Mucosa of stomach (tissue), 1 donor: ENCODE measurements around the gene CFAP54.
"Not testable (repeated sequence)": the region's sequence is repeated elsewhere in the genome, so short reads cannot be mapped to it uniquely, and the experiment has no call there.

Experiments
- H3K27me3 ChIP-seq: one replicate; pipeline ENCODE4 v1.7.0; 2013; ENCODE audit warnings: mild to moderate bottlenecking, low read length; ENCODE audit not compliant: control insufficient read depth, insufficient read depth
- H3K36me3 ChIP-seq: one replicate; pipeline ENCODE4 v1.7.0; 2013; ENCODE audit warnings: low read length; ENCODE audit not compliant: control insufficient read depth, insufficient read depth
- H3K4me1 ChIP-seq: one replicate; pipeline ENCODE4 v1.7.0; 2013; ENCODE audit warnings: mild to moderate bottlenecking, low read length; ENCODE audit not compliant: control insufficient read depth, insufficient read depth
- H3K4me3 ChIP-seq: one replicate; pipeline ENCODE4 v1.7.0; 2013; ENCODE audit warnings: low read length
- H3K9ac ChIP-seq: one replicate; pipeline ENCODE4 v1.7.0; 2013; ENCODE audit warnings: mild to moderate bottlenecking, low read length, moderate library complexity
- H3K9me3 ChIP-seq: one replicate; pipeline ENCODE4 v1.7.0; 2013; ENCODE audit warnings: mild to moderate bottlenecking, low read length, moderate library complexity; ENCODE audit not compliant: control insufficient read depth
- donor health status: Pancreatic carcinoma.

Gene CFAP54

GRCh38 chr12:96606134-96606533 lies 116.8 kb downstream of the CFAP54 start:
- Histone ChIP-seq H3K4me3 (no peak overlapping the region), H3K27me3 (no peaks in the 10 kb centered on the region), H3K9ac (no peak overlapping the region), H3K4me1 (no peaks in the 10 kb centered on the region), H3K36me3 (no peaks in the 10 kb centered on the region), H3K9me3 (no peaks in the 10 kb centered on the region)

- no peaks in the 10 kb centered on the region for H3K27me3 ChIP-seq
- no peak overlapping the region for H3K9ac ChIP-seq
- no peaks in the 10 kb centered on the region for H3K4me1 ChIP-seq
- no peak overlapping the region for H3K4me3 ChIP-seq
- no peaks in the 10 kb centered on the region for H3K36me3 ChIP-seq
- no peaks in the 10 kb centered on the region for H3K9me3 ChIP-seq
Measured at GRCh38 chr12:96606644-96607043, 117.3 kb downstream of the CFAP54 start.

- H3K36me3 ChIP-seq: no peaks in the 10 kb centered on the region
- no peaks in the 10 kb centered on the region for H3K27me3 ChIP-seq
- H3K4me1 ChIP-seq: no peaks in the 10 kb centered on the region
- H3K9me3 ChIP-seq: no peaks in the 10 kb centered on the region
- no peak overlapping the region for H3K9ac ChIP-seq
- no peak overlapping the region for H3K4me3 ChIP-seq
Measured at GRCh38 chr12:96617178-96617577, 127.8 kb downstream of the CFAP54 start.

GRCh38 chr12:96623155-96623554 lies 133.8 kb downstream of the CFAP54 start:
- H3K4me1 ChIP-seq: no peaks in the 10 kb centered on the region
- no peak overlapping the region for H3K4me3 ChIP-seq
- H3K36me3 ChIP-seq: no peaks in the 10 kb centered on the region
- no peak overlapping the region for H3K9ac ChIP-seq
- H3K27me3 ChIP-seq: no peaks in the 10 kb centered on the region
- H3K9me3 ChIP-seq: no peaks in the 10 kb centered on the region

- H3K36me3 ChIP-seq: no peaks in the 10 kb centered on the region
- no peaks in the 10 kb centered on the region for H3K9me3 ChIP-seq
- H3K4me1 ChIP-seq: no peaks in the 10 kb centered on the region
- no peaks in the 10 kb centered on the region for H3K27me3 ChIP-seq
- no peak overlapping the region for H3K9ac ChIP-seq
- H3K4me3 ChIP-seq: no peak overlapping the region
Measured at GRCh38 chr12:96623656-96624217, 134.4 kb downstream of the CFAP54 start.

- no peaks in the 10 kb centered on the region for H3K27me3 ChIP-seq
- H3K9ac ChIP-seq: no peak overlapping the region
- H3K4me1 ChIP-seq: no peaks in the 10 kb centered on the region
- H3K4me3 ChIP-seq: no peak overlapping the region
- H3K36me3 ChIP-seq: no peaks in the 10 kb centered on the region
- no peaks in the 10 kb centered on the region for H3K9me3 ChIP-seq
Measured at GRCh38 chr12:96635844-96636243, 146.5 kb downstream of the CFAP54 start.

GRCh38 chr12:96636895-96637294 lies 147.5 kb downstream of the CFAP54 start:
- Histone ChIP-seq H3K4me1 (no peaks in the 10 kb centered on the region), H3K9me3 (no peaks in the 10 kb centered on the region), H3K36me3 (no peaks in the 10 kb centered on the region), H3K27me3 (no peaks in the 10 kb centered on the region), H3K4me3 (no peak overlapping the region), H3K9ac (no peak overlapping the region)

- H3K36me3 ChIP-seq: no peaks in the 10 kb centered on the region
Measured at GRCh38 chr12:96648923-96649322, 159.5 kb downstream of the CFAP54 start.

GRCh38 chr12:96652870-96653269 lies 163.5 kb downstream of the CFAP54 start:
- Histone ChIP-seq H3K9ac (no peak overlapping the region), H3K9me3 (no peaks in the 10 kb centered on the region), H3K27me3 (no peaks in the 10 kb centered on the region), H3K4me3 (no peak overlapping the region), H3K4me1 (no peaks in the 10 kb centered on the region), H3K36me3 (no peaks in the 10 kb centered on the region)

More at GRCh38 chr12:96648923-96649322, 159.5 kb downstream of the CFAP54 start:
- Histone ChIP-seq H3K4me1 (no peaks in the 10 kb centered on the region), H3K27me3 (no peaks in the 10 kb centered on the region), H3K9me3 (no peaks in the 10 kb centered on the region), H3K9ac (no peak overlapping the region), H3K4me3 (no peak overlapping the region)

GRCh38 chr12:96658075-96658474 lies 168.7 kb downstream of the CFAP54 start:
- Histone ChIP-seq H3K4me3 (no peak overlapping the region), H3K9me3 (no peaks in the 10 kb centered on the region), H3K4me1 (no peaks in the 10 kb centered on the region), H3K9ac (no peak overlapping the region), H3K27me3 (no peaks in the 10 kb centered on the region), H3K36me3 (no peaks in the 10 kb centered on the region)

GRCh38 chr12:96669786-96670185 lies 180.4 kb downstream of the CFAP54 start:
- no peaks in the 10 kb centered on the region for H3K36me3 ChIP-seq
- H3K4me1 ChIP-seq: no peaks in the 10 kb centered on the region
- H3K9ac ChIP-seq: no peak overlapping the region
- H3K27me3 ChIP-seq: no peaks in the 10 kb centered on the region
- no peak overlapping the region for H3K4me3 ChIP-seq
- H3K9me3 ChIP-seq: no peaks in the 10 kb centered on the region

- Histone ChIP-seq H3K9me3 (no peaks in the 10 kb centered on the region), H3K9ac (no peak overlapping the region), H3K36me3 (no peaks in the 10 kb centered on the region)
Measured at GRCh38 chr12:96670334-96670899, 181.0 kb downstream of the CFAP54 start.

GRCh38 chr12:96675519-96675918 lies 186.1 kb downstream of the CFAP54 start:
- H3K36me3 ChIP-seq, H3K9me3 ChIP-seq, H3K27me3 ChIP-seq, H3K4me3 ChIP-seq, H3K4me1 ChIP-seq, H3K9ac ChIP-seq: not testable (repeated sequence)

More at GRCh38 chr12:96670334-96670899, 181.0 kb downstream of the CFAP54 start:
- H3K4me3 ChIP-seq: no peak overlapping the region
- H3K4me1 ChIP-seq: no peaks in the 10 kb centered on the region
- H3K27me3 ChIP-seq: no peaks in the 10 kb centered on the region
